ENCODE results near the gene XRRA1.

The XRRA1 gene

GRCh38 chr11:74877132-74877531 is 71.8 kb downstream of the XRRA1 start:
- TF ChIP-seq CTCF (IDR thresholded peaks at IDR 0.05; ENCODE audit: extremely low read depth, insufficient read depth, missing control alignments): peak; percentile 35
- in situ Hi-C loops (cut with MboI; ENCODE audit: low pct_unique_long_range_greater_than_20kb, low sequenced_read_pairs, unreplicated experiment): no loop called here
- no peak for DNase-seq (ENCODE audit: low spot score)

- in situ Hi-C loops (cut with MboI; ENCODE audit: low pct_unique_long_range_greater_than_20kb, low sequenced_read_pairs, unreplicated experiment): no loop called here
- no peak for DNase-seq (ENCODE audit: low spot score)
- no peak for TF ChIP-seq CTCF (IDR thresholded peaks at IDR 0.05; ENCODE audit: extremely low read depth, insufficient read depth, missing control alignments)
These were observed 77.9 kb downstream of the XRRA1 start for GRCh38 chr11:74871037-74871436.

GRCh38 chr11:74870485-74870884 is 78.4 kb downstream of the XRRA1 start:
- peak; percentile 24 for DNase-seq (ENCODE audit: low spot score)
- in situ Hi-C loops (cut with MboI; ENCODE audit: low pct_unique_long_range_greater_than_20kb, low sequenced_read_pairs, unreplicated experiment): no loop called here
- peak; percentile 49 for TF ChIP-seq CTCF (IDR thresholded peaks at IDR 0.05; ENCODE audit: extremely low read depth, insufficient read depth, missing control alignments)

GRCh38 chr11:74866557-74866956 is 82.3 kb downstream of the XRRA1 start:
- no peak for DNase-seq (ENCODE audit: low spot score)
- in situ Hi-C loops (cut with MboI; ENCODE audit: low pct_unique_long_range_greater_than_20kb, low sequenced_read_pairs, unreplicated experiment): no loop called here
- TF ChIP-seq CTCF (IDR thresholded peaks at IDR 0.05; ENCODE audit: extremely low read depth, insufficient read depth, missing control alignments): no peak

- in situ Hi-C loops (cut with MboI; ENCODE audit: low pct_unique_long_range_greater_than_20kb, low sequenced_read_pairs, unreplicated experiment): no loop called here
- DNase-seq (ENCODE audit: low spot score): no peak
These were observed 85.5 kb downstream of the XRRA1 start for GRCh38 chr11:74863410-74863809.

GRCh38 chr11:74860743-74861142 is 88.1 kb downstream of the XRRA1 start:
- in situ Hi-C loops (cut with MboI; ENCODE audit: low pct_unique_long_range_greater_than_20kb, low sequenced_read_pairs, unreplicated experiment): no loop called here
- DNase-seq (ENCODE audit: low spot score): no peak
- TF ChIP-seq CTCF (IDR thresholded peaks at IDR 0.05; ENCODE audit: extremely low read depth, insufficient read depth, missing control alignments): no peak

More at GRCh38 chr11:74863410-74863809, 85.5 kb downstream of the XRRA1 start:
- TF ChIP-seq CTCF (IDR thresholded peaks at IDR 0.05; ENCODE audit: extremely low read depth, insufficient read depth, missing control alignments): no peak

GRCh38 chr11:74853223-74853622 is 95.7 kb downstream of the XRRA1 start:
- in situ Hi-C loops (cut with MboI; ENCODE audit: low pct_unique_long_range_greater_than_20kb, low sequenced_read_pairs, unreplicated experiment): no loop called here
- no peak for TF ChIP-seq CTCF (IDR thresholded peaks at IDR 0.05; ENCODE audit: extremely low read depth, insufficient read depth, missing control alignments)
- no peak for DNase-seq (ENCODE audit: low spot score)
